G401.6 (cell line): Measurements from ENCODE around the gene HCST.
"Not testable (repeated sequence)": the region's sequence is repeated elsewhere in the genome, so short reads cannot be mapped to it uniquely, and the experiment has no call there.

Experiments used
- FAIRE-seq: peaks from 2 replicates; lab custom pipeline; 2012; peaks lifted over from hg19 to GRCh38; lab: Jason Lieb, UNC

HCST gene

DNA sequence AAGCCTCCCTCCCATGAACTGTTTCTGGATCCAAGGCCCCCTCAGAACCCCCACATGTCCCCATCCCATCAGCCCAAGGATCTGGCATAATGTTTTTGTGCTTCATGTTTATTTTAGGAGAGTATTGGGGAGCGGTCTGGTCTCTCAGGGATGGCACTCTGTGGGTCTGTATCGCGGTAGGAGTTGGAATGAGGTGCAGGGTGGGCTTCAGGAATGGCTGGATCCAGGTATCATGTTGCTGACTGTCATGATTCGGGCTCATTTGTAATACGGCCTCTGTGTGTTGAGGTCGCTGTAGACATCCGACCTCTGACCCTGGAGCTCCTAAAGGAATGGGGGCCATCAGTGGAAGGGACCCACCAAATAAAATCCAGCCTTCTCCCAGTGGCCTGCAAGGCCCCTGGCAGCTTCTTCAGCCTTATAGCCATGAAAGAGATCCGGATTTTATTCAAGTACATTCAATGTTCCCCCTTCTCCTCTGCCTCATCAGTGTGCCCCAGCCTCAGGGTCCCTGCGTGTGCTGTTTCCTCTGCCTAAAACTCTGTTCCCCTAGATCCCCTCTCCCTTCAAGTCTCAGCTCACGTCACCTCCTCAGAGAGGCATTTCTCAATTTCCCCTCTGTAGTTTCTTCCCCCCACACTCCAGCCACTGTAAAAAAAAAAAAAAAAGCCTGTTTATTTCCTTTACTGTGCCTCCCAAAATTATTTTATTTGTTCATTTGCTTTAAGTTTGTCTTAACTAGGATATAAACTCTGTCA, 2.2 kb downstream of the HCST start:
- no peak for FAIRE-seq

DNA sequence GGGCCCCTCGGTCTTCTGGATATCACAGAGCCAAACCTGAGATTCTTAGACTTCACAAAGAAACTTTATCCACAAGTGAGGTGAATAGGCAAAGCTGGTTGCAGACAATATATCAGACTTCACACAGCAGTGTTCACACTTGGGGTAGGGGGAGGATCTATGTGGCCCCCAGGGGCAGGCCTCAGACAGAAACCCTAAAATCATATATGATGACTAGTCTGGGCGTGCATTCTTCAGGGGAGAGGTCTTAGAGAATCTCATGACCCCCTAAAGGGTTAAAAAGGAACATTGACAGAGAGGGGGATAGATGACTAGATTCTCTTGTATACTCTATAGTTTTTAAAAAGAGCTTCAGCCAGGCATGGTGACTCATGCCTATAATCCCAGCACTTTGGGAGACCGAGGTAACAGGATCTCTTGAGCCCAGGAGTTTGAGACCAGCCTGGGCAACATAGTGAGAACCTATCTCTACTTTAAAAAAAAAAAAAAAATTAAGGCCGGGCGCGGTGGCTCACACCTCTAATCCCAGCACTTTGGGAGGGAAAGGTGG, 2.9 kb downstream of the HCST start:
- no peak for FAIRE-seq

DNA sequence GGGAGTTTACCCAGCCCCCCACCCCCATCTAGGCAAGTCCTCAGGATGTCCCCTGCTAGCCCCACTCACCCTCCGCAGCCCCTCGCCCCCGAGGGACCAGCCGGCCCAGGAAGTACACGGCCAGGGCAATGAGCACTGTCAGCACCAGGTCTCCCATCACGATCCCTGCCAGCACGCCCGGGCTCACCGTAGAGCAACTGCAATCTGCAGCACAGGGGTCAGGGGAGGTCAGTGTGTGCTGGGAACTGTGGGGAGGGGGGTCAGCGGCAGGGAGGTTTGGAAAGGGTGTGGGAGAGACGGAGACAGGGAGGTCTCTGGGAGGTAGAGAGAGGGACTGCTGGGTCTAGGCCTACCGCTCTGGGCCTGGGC, 5.0 kb downstream of the HCST start:
- no peak for FAIRE-seq

DNA sequence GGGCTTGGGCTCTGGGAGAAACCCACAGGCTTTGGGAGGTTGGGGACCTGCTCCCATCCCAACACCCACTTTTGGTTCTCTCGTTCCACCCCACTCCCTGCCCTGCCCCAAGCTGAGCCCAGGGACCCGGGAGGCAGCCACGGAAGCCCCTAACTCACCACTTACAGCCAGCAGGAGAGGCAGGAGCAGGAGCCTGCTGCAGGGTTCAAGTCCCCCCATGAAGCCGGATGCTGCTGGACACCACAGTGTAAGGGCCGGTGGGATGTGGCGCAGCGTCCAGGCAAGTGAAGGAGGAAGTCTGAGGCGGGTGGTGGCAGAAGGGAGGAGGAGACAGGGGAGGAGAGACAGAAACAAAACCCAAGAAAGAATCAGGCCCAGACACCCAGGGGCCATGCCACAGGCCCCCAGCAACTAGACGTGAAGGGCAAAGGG, 5.7 kb downstream of the HCST start, which contains the start of gene TYROBP:
TSS of gene TYROBP (minus strand) at position 286 of the 432 bp plus-strand sequence. CDS start at position 219, 67 bp downstream.
- no peak for FAIRE-seq

DNA sequence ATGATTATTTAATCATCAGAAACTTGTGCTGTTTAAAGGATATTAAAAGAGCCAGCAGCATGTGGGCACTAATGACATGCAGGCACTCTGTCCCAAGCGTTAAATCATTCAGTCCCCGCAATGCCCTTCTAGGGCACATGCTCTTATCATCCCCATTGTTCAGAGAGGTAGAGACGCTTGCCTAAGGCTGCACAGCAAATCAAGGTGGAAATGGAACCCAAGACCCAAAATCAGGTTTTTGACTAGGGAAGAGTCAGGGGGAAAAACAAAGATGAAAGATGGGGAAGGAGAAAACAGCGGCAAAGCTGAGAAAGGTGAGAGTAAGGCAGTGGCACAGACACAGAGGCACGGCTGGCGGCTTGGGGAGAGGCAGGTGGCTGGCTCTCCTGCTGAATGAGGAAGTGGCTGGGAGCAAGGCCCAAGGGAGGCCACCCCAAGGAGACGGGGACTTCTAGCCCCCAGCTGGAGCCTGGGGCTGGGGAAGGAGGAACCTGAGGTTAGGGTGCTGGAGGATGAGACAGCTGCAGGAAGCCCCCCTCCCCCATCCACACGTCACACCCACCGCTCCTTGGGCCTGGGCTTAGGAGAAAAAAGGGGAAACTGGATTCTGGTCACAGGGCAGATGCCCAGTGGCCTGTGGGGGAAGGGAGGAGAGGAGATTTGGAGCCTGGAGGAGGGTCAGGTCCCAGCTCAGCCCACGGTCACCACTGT, 6.8 kb downstream of the HCST start:
- FAIRE-seq, result no peak

DNA sequence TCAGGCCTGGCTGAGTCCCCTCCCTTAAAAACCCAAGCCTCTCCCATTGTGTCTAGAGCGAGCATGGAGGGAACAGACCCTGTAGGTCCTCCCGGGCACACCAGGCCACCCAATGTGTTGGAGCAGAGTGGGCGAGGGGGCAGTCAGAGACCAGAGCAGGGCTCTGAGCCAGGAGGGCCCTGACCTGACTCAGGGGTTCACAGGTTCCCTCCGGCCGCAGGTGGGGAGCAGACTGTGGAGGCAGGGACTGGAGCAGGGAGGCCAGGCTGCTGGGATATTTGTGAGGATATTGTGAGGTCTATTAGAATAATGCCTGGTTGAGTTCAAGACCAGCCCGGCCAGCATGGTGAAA, 7.3 kb downstream of the HCST start:
- FAIRE-seq, result no peak

DNA sequence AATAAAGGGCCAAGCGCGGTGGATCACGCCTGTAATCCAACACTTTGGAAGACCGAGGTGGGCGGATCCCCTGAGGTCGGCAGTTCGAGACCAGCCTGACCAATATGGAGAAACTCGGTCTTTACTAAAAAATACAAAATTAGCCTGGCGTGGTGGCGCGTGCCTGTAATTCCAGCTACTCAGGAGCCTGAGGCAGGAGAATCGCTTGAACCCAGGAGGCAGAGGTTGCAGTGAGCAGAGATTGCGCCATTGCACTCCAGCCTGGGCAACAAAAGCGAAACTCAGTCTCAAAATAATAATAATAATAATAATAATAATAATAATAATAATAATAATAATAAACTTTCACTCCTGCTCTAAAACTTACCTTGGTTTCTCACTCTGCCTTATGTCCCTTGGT, 8.0 kb downstream of the HCST start:
- not testable (repeated sequence) for FAIRE-seq

DNA sequence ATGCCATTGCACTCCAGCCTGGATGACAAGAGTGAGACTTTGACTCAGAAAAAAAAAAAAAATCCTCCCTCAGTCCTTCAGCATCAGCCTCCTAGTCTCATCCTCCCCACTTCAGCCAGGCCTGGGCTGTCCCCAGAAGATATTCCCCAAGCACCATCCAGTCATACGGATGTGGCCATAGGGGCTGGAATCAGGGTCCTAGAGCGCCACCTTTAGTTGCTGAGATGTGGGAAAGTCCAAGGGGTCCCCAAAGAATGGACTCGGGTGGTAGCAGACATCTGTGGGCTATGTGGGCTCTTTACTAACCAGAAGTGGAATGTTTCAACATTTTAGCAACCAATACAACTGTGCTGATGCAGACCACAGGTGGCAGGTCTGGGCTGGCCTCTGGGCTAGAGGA, 8.8 kb downstream of the HCST start:
- no peak for FAIRE-seq

DNA sequence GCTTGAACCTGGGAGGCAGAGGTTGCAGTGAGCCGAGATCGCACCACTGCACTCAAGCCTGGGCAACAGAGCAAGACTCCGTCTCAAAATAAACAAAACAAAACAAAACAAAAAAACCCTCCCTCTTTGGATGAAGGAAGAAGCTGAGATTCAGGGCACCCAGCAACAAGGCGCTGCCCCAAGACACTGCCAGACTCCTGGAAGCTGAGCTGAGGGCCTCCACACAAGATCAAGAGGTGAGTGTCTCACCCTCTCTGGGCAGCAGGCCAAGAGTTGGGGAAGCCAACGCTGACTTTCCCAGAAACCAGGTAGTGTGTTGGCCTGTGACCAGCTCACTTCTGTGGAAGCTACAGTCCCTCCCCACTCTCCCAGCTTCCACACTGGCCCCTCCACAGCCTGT, 9.5 kb downstream of the HCST start:
- FAIRE-seq, result no peak

DNA sequence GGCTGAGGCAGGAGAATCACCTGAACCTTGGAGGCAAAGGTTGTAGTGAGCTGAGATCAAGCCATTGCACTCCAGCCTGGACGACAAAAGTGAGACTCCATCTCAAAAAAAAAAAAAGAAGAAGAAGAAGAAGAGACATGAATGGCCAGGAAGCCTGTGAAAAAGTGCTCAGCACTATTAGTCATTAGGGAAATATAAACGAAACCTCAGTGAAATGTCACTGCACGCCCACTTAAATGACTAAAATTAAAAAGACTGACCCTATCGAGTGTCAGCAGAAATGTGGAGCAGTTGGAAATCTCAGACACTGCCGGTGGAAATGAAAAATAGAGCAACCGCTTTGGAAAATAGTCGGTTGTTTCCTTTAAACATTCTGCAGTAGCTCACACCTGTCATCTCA, 11.3 kb downstream of the HCST start:
- no peak for FAIRE-seq

DNA sequence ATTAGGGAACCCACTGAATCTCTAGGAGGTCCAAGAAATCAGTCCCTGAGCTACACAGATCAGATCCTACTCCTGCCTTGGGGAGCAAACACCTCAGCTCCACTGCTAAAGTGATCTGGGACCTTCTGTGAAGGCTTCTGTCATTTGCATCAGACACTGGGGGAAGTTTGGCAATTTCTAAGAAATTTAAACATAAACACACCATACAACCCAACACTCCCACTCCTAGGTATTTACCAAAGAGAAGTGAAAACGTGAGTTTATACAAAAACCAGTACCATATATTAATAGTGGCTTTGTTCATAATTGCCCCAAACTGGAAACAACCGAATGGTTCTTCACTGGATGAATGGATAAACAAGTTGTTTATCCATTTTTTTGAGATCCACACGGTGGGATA, 13.1 kb downstream of the HCST start:
- FAIRE-seq, result no peak

DNA sequence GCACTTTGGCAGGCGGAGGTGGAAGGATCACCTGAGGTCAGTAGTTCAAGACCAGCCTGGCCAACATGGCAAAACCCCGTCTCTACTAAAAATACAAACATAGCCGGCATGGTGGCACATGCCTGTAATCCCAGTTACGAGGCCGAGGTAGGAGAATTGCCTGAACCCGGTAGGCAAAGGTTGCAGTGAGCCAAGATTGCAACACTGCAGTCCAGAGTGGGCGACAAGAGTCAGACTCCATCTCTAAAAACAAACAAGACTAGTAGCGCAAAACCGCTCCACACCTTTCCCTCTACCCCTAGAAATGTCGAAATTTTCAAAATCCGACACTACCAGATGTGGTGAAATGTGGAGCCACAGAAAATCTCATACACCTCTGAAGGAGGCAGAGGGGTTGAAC, 17.0 kb downstream of the HCST start:
- FAIRE-seq, result no peak

DNA sequence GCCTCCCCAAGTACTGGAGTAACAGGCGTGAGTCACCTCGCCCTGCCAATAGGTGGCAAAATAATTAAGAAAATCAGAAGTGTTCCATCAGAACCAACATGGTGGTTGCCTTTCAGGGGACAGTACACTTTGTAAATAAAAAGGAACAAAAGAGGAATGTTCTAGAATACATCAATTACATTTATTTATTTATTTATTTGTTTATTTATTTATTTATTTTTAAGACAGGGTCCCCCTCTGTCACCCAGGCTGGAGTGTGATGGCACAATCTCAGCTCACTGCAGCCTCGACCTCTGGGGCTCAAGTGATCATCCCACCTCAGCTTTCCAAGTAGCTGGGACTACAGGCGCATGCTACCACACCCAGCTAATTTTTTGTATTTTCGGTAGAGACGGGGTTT, 18.7 kb downstream of the HCST start:
- FAIRE-seq, result no peak

DNA sequence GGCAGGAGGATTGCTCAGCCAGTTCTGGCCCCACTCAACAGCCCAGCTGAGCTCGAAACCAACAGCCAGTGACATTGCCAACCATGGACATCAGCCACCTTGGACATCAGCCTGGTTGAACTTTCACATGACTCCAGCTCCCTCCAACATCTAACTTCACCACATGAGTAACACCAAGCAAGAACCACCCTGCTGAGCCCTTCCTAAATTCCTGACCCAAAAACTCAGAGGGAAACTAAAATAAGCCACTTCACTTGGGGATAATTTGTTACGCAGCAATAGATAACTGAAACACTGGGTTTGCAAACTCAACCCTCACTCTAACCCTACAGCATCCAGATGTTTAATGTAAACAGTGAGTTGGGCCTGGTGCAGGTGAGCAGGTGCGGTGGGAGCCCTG, 23.2 kb downstream of the HCST start:
- no peak for FAIRE-seq

DNA sequence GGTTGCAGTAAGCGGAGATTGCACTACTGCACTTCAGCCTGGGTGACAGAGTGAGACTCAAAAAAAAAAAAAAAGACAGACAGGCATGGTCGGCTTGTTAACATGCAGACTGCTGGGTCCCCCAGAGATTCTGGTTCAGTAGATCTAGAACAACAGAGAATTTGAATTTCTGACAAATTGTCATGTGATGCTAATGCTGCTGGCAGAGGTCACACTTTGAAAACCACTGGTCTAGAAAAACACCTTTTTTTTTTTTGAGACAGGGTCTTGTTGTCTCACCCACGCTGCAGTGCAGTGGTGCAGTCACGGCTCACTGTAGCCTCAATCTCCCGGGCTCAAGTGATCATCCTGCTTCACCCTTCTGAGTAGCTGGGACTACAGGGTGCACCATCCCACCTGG, 26.2 kb downstream of the HCST start:
- FAIRE-seq, result no peak

DNA sequence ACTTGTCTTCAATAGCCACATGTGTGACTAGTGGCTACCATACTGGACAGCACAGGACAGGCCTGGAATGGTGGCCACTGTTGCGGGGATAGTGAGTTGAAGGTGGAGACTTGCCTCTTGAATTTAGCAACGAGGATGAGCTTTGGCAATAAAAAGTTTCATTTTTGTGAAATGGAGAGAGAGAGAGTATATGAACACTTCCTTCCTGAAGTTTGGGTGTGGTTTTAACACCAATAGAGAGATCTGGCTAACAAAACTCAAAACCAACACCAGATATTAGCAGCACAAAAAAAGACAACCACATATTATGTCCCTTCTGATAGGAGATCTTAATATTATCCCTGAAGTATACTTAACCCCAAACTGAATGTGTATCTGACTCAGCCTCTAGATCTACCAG, 27.5 kb downstream of the HCST start:
- no peak for FAIRE-seq

DNA sequence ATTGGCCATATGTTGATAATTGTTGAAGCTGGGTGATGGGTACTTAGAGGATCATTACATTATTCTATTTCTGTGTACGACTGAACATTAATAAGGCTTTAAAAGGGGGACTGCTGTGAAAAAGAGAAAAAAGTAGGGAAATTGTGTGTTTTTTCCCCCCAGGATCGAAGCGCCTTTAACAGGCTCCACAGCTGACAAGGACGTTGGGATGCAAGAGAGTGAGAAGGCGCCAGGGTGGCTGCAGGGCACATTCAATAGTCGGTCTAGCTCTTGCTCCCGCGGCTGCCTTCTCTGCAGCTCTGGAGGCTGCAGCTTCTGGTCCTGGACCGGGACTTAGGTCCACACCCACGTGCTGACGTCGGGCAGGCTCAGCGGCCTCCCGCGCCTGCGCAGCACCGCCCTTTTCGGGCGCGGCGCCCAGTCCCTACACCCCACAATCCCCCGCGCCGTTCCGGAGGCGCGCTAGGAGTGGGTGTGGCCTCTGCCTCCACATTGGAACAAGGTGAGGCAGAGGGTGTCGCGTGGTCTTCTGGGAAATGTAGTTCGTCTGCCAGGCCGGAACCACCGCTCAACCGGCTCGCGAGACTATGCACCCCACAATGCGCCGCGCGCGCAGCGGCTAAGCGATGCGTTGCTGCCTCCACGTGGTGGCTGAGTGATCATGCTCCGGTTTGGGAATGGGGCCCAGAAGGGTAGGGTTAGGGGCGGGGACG, 29.0 kb downstream of the HCST start:
- peak; percentile 98 for FAIRE-seq

DNA sequence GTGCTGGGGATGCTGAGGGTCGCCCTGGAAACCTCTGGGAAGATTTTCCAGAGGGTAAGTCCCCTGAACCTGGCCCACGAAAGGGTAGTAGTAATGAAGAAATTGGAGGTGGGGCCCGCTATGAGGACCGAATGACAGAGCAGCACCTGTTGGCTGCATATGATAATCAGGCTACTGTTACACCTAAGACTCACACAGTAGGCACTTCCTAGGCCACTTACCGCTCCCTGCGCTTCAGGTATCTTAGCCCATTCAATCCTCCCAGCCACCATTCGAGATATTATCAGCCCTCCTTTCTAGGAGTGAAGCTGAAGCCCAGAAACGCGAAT, 29.5 kb downstream of the HCST start:
- FAIRE-seq, result no peak

DNA sequence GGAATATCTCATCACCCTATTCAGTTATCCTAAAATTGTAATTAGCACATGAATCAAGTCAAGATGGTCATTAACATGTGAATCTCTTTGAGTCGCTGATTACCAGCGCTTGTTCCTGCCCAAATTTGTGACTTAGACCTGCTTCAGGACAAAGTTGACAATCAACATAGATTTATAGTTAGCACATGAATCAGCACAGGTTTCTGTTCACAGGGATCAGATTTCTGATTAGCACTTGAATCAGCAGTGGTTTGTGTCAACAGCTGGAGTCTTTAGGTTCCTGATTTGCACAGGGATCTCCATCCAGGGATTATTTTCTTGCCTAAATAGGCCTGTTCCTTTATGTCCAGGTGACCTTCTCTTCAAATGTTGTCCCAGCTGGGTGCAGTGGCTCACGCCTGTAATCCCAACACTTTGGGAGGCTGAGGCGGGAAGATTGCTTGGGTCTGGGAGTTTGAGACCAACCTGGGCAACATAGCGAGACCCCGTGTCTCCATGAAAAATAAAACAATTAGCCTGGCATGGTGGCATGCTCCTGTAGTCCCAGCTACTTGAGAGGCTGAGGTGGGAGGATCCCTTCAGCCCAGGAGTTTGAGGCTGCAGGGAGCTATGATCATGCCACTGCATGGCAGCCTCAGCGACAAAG, 30.1 kb downstream of the HCST start:
- FAIRE-seq, result no peak

DNA sequence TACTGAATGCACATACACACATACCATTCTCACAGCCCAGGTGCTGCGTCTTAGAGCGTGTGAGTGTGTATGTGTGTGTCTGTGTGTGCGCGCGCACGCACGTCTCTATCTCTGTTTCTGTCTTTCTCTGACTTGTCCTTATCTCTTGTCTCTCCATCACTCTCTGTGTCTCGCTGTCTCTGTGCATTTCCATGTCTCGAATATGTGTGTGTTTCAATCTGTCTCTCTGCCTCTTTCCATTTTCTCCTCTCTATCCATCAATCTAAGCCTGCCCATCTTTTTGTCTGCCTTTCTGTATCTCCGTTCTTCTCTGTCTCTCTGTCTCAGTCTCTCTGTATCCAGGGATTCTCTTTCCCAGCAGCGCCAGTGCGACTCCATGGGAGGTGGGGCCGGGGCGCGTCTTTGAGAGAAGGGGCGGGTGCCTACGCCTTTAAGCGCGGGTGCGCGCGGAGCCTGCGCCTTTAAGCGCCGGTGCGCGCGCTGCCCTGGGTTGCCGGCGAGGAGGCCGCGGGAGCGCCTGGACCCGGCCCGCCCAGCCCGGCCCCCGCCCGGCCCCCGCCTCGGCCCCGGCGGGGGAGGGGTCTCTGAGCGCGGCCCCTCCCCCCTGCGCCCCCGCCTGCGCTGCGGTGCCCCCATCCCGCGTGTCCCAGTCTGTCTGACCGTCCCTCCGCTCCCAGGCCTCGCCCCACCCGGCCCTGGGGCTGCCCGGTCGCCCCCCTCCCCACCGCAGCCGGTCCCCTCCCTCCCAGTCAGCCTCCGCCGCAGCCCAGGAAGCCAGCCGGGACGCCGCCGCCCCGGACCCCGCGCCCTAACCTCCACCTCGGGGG, 33.8 kb downstream of the HCST start, which contains the start of gene LRFN3:
TSS of gene LRFN3 (plus strand) at position 464 of the 827 bp plus-strand sequence. CDS start 3,052 bp downstream, outside the sequence.
- no peak for FAIRE-seq

DNA sequence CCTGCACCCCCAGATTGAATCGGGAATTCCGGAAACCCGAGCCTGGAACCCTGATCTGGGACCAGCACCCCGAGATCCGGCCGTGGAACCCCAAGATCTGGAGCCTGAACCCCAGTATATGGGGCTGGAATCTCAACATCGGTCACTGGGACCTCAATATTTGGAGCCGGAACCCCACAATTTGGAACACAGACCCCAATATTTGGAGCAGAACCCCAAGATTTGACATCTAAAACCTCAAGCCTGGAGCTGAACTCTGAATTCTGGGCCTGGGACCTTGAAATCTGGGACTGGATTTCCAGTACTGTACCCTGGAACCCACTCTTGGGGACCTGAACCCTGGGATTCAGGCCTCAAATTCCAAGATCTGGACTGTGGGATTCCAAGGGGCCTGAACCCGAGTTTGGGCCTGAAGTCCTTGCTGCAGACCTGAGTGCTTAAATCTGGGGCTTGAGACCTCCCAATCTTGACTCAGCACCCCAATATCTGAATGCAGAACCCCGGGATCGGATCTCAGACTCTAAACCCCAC, 34.5 kb downstream of the HCST start:
- FAIRE-seq, result no peak
